NCI-H2081 treated with DMSO at 0.1 percent for 48 hours (cell line): ENCODE data around the gene RASGEF1C.

Experiments used
- DNase-seq: peaks from one replicate; lab custom pipeline; 2025; lab: John Stamatoyannopoulos, UW

Gene RASGEF1C

GRCh38 chr5:180209137-180209581 is at the start of gene RASGEF1C:
Gene RASGEF1C (minus strand): TSS chr5:180209211. CDS start chr5:180138052, 71,159 bp downstream.
- no peak for DNase-seq

GRCh38 chr5:180253036-180253824 is 44.2 kb upstream of the RASGEF1C start:
- no peak for DNase-seq

GRCh38 chr5:180251887-180252286 is 42.9 kb upstream of the RASGEF1C start:
- DNase-seq = no peak

GRCh38 chr5:180251141-180251540 is 42.1 kb upstream of the RASGEF1C start:
- DNase-seq = no peak

GRCh38 chr5:180250329-180250728 is 41.3 kb upstream of the RASGEF1C start:
- DNase-seq = no peak

- no peak for DNase-seq
Observed at GRCh38 chr5:180241600-180241999, 32.6 kb upstream of the RASGEF1C start.

- no peak for DNase-seq
Observed at GRCh38 chr5:180238631-180239030, 29.6 kb upstream of the RASGEF1C start.

- DNase-seq = no peak
Observed at GRCh38 chr5:180235846-180236245, 26.8 kb upstream of the RASGEF1C start.

GRCh38 chr5:180235077-180235476 is 26.1 kb upstream of the RASGEF1C start:
- DNase-seq = no peak

GRCh38 chr5:180234271-180234670 is 25.3 kb upstream of the RASGEF1C start:
- no peak for DNase-seq

- DNase-seq = no peak
Observed at GRCh38 chr5:180233729-180234128, 24.7 kb upstream of the RASGEF1C start.

GRCh38 chr5:180230017-180230416 is 21.0 kb upstream of the RASGEF1C start:
- DNase-seq = no peak

- DNase-seq = no peak
Observed at GRCh38 chr5:180222056-180222455, 13.0 kb upstream of the RASGEF1C start.

- no peak for DNase-seq
Observed at GRCh38 chr5:180217797-180218196, 8.8 kb upstream of the RASGEF1C start.

- no peak for DNase-seq
Observed at GRCh38 chr5:180216646-180217171, 7.7 kb upstream of the RASGEF1C start.

- DNase-seq = no peak
Observed at GRCh38 chr5:180215783-180216630, 7.0 kb upstream of the RASGEF1C start.

GRCh38 chr5:180214870-180215770 is 6.1 kb upstream of the RASGEF1C start:
- DNase-seq = no peak

- no peak for DNase-seq
Observed at GRCh38 chr5:180213657-180214207, 4.7 kb upstream of the RASGEF1C start.

GRCh38 chr5:180213256-180213600 is 4.2 kb upstream of the RASGEF1C start:
- DNase-seq = no peak

GRCh38 chr5:180212363-180213255 is 3.6 kb upstream of the RASGEF1C start:
- no peak for DNase-seq

GRCh38 chr5:180211761-180212035 is 2.7 kb upstream of the RASGEF1C start:
- DNase-seq = no peak
